Esophagus muscularis mucosa (tissue), 4 donors: Measurements from ENCODE around the gene C1QTNF1. TPM values are rescaled to one million over a fixed set of nuclear protein-coding genes. Genes with fewer than 3 reads are reported as not detected.

Source experiments
- DNase-seq: peaks from one replicate; pipeline ENCODE4 v3.0.0-alpha.2; 2017; ENCODE audit errors: extremely low spot score
- H3K27ac ChIP-seq, 4 donors: fragments of 200-600 bp; sonication (generic); replicated peaks in 1 of 4; 1 replicate in 3 of 4; 2 replicates in 1 of 4; pipeline ENCODE4 v1.5.1; 2016 to 2019; ENCODE audit warnings: mild to moderate bottlenecking in 1 of 4
- H3K27me3 ChIP-seq, 4 donors: fragments of 200-600 bp; sonication (generic); one replicate each; pipeline versions ENCODE4 v1.5.1 to v1.6.0; 2016 to 2019
- H3K36me3 ChIP-seq, 4 donors: fragments of 200-600 bp; sonication (generic); one replicate each; pipeline ENCODE4 v1.5.1; 2016 to 2019
- H3K4me1 ChIP-seq, 4 donors: fragments of 200-600 bp; sonication (generic); one replicate each; pipeline ENCODE4 v1.5.1; 2016 to 2019
- H3K4me3 ChIP-seq, 4 donors: fragments of 200-600 bp; sonication (generic); 1 replicate in 2 of 4; 2 replicates in 2 of 4; pipeline ENCODE4 v1.5.1; 2016 to 2019; ENCODE audit warnings: mild to moderate bottlenecking in 4 of 4, moderate library complexity in 1 of 4
- H3K9me3 ChIP-seq, 4 donors: fragments of 200-600 bp; sonication (generic); 1 replicate in 3 of 4; 2 replicates in 1 of 4; pipeline ENCODE4 v1.5.1; 2016 to 2019
- EP300 ChIP-seq: sonication (generic); formaldehyde crosslinking; IDR thresholded peaks from one replicate; pipeline ENCODE4 v1.6.1; 2017; ENCODE audit warnings: antibody characterized with exemption
- POLR2A ChIP-seq: fragments of 450-650 bp; IDR thresholded peaks from one replicate; pipeline ENCODE4 v1.6.1; 2017; ENCODE audit warnings: antibody characterized with exemption, moderate library complexity, mild to moderate bottlenecking, low read depth
- POLR2AphosphoS5 ChIP-seq, 2 donors: sonication (generic); formaldehyde crosslinking; IDR thresholded peaks; one replicate each; pipeline ENCODE4 v1.6.1; 2017; ENCODE audit warnings: antibody characterized with exemption in 2 of 2
- WGBS: methylation state at CpG from one replicate; pipeline ENCODE4 v1.1.5; 2018; 5-methylcytosine and 5-hydroxymethylcytosine counted together
- intact Hi-C: fragments of 100-400 bp; cut with DNase I; formaldehyde crosslinking; loops from one replicate; pipeline ENCODE4 v1.15.1; 2023
- total RNA-seq, 4 donors: library from RNA; depleted of rRNA; stranded (reverse); fragments of >200 nt; gene quantifications; one replicate each; pipeline versions ENCODE4 v1.1.0 to v1.2.1, GENCODE V29; 2016
- TF ChIP-seq, protein P1 (sequence below), 3 experiments: fragments of 200-600 bp in 2 of 3; fragments of 450-650 bp in 1 of 3; sonication (generic) in 2 of 3; IDR thresholded peaks; one replicate each; pipeline ENCODE4 v1.5.1; 2017 to 2019; ENCODE audit warnings: antibody characterized with exemption in 3 of 3, mild to moderate bottlenecking in 2 of 3, moderate library complexity in 1 of 3

Gene C1QTNF1
- total RNA-seq, 4 donors from 2014 or later = 31.1 to 115 (median 70.4) TPM

- peaks cover 0 to 63% (median 0%) of the 10 kb centered on the region in 4 donors for H3K27me3 ChIP-seq
- no peak overlapping the region for H3K27ac ChIP-seq
- WGBS = 85% methylated on average over 4 of the region's 10 CpGs
- no peaks in the 10 kb centered on the region for H3K9me3 ChIP-seq
- peaks cover 0 to 17% (median 11%) of the 10 kb centered on the region in 4 donors for H3K4me1 ChIP-seq
- intact Hi-C loops = no loop called here
- H3K36me3 ChIP-seq = peaks cover 0 to 19% (median 13%) of the 10 kb centered on the region in 4 donors
- no peak overlapping the region for H3K4me3 ChIP-seq
- no peak for TF ChIP-seq POLR2A
- no peak for TF ChIP-seq EP300
- no peak for TF ChIP-seq POLR2AphosphoS5 (IDR thresholded peaks at IDR 0.05)
- TF ChIP-seq, protein P1, sequence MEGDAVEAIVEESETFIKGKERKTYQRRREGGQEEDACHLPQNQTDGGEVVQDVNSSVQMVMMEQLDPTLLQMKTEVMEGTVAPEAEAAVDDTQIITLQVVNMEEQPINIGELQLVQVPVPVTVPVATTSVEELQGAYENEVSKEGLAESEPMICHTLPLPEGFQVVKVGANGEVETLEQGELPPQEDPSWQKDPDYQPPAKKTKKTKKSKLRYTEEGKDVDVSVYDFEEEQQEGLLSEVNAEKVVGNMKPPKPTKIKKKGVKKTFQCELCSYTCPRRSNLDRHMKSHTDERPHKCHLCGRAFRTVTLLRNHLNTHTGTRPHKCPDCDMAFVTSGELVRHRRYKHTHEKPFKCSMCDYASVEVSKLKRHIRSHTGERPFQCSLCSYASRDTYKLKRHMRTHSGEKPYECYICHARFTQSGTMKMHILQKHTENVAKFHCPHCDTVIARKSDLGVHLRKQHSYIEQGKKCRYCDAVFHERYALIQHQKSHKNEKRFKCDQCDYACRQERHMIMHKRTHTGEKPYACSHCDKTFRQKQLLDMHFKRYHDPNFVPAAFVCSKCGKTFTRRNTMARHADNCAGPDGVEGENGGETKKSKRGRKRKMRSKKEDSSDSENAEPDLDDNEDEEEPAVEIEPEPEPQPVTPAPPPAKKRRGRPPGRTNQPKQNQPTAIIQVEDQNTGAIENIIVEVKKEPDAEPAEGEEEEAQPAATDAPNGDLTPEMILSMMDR (IDR thresholded peaks at IDR 0.05) = no peak
- no peak for DNase-seq
Measured at GRCh38 chr17:79091226-79091670, 67.3 kb downstream of the C1QTNF1 start.

DNA sequence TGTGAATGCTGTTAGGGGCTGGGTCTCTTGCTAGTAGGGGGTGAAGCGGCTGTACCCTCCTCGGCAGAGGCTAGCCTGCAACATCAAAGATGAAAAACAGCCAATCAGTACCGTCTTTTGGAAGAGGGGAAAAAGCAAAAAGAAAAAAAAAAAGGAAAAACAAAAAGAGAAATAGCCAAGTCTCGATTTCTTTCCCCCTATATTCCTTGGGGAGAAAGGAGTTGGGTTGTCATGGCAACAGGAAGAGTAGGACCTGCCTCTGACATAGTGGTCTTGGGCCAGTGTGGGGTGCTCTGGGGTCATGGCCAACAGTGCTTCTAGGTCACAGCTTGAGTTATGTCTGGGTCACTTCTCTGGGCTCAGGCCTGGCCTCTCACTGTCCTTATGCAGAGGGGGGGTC, 68.6 kb downstream of the C1QTNF1 start:
- Histone ChIP-seq H3K4me3 (no peak overlapping the region), H3K27me3 (peaks cover 0 to 76% (median 8%) of the 10 kb centered on the region in 4 donors), H3K4me1 (peaks cover 0 to 24% (median 15%) of the 10 kb centered on the region in 4 donors), H3K36me3 (peaks cover 0 to 6% (median 0%) of the 10 kb centered on the region in 4 donors), H3K27ac (no peak overlapping the region), H3K9me3 (no peaks in the 10 kb centered on the region)
- intact Hi-C loops = no loop called here
- 69% methylated on average over 4 of the region's 4 CpGs for WGBS
- TF ChIP-seq EP300 = no peak
- DNase-seq = no peak

DNA sequence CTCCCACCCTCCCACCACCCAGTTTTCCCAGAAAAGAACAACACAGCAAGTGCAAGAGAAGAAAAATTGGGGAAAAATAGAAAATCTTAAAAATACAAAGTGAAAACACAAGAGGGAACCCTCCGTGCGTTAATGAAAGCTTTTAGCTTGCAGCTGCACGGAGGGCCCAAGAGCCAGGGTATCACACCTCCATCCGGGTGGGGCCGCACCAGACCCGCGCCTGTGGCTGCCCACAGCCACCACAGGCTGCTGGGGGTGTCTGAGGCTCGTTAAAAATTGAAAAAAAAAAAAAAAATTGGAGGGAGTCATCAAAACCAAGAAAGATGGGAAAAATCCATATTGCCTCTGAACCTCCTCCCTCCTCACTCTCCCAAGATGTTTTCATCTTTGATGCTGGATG, 69.3 kb downstream of the C1QTNF1 start:
- Histone ChIP-seq H3K36me3 (peaks cover 0 to 3% (median 0%) of the 10 kb centered on the region in 4 donors), H3K4me1 (peaks cover 0 to 29% (median 16%) of the 10 kb centered on the region in 4 donors), H3K9me3 (no peaks in the 10 kb centered on the region), H3K27ac (no peak overlapping the region), H3K27me3 (peaks cover 0 to 83% (median 15%) of the 10 kb centered on the region in 4 donors), H3K4me3 (no peak overlapping the region)
- intact Hi-C loops = no loop called here
- TF ChIP-seq POLR2A = no peak
- TF ChIP-seq, protein P1 (IDR thresholded peaks at IDR 0.05) = no peak
- 63% methylated on average over 8 of the region's 8 CpGs for WGBS
- no peak for DNase-seq

DNA sequence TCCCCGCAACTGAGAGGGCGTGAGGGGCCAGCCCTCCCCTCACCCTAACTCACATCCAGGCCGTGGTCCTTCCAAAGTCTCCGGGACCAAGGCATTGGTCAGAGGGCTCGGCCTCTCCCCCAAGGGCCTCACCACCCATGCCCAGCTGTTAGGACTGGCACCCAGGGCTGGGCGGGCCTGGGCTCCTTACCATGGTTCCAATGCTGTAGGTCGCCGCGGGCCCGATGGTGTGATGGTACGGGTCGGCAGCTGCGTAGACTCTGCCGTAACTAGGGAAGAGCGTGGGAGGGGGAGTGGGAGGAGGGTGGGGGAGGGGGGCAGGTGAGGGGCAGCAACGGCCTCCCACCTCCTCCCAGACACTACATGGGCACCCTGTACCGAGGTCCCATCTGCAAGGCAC, 70.3 kb downstream of the C1QTNF1 start:
- 80% methylated on average over 11 of the region's 17 CpGs for WGBS
- TF ChIP-seq EP300 = no peak
- TF ChIP-seq POLR2A = no peak
- TF ChIP-seq, protein P1 (IDR thresholded peaks at IDR 0.05) = no peak
- TF ChIP-seq POLR2AphosphoS5 (IDR thresholded peaks at IDR 0.05) = no peak
- Histone ChIP-seq H3K27ac (no peak overlapping the region), H3K36me3 (no peaks in the 10 kb centered on the region), H3K27me3 (peaks cover 0 to 93% (median 15%) of the 10 kb centered on the region in 4 donors), H3K4me1 (peaks cover 0 to 31% (median 16%) of the 10 kb centered on the region in 4 donors), H3K9me3 (no peaks in the 10 kb centered on the region), H3K4me3 (no peak overlapping the region)
- no peak for DNase-seq
- intact Hi-C loops = no loop called here

GRCh38 chr17:79095345-79096055, 71.5 kb downstream of the C1QTNF1 start:
- WGBS = 90% methylated on average over 9 of the region's 15 CpGs
- no peaks in the 10 kb centered on the region for H3K9me3 ChIP-seq
- peaks cover 0 to 23% (median 11%) of the 10 kb centered on the region in 4 donors for H3K4me1 ChIP-seq
- H3K36me3 ChIP-seq = no peaks in the 10 kb centered on the region
- no peak overlapping the region for H3K27ac ChIP-seq
- DNase-seq = no peak
- peaks cover 0 to 100% (median 15%) of the 10 kb centered on the region in 4 donors for H3K27me3 ChIP-seq
- no peak overlapping the region for H3K4me3 ChIP-seq
- intact Hi-C loops = no loop called here
- TF ChIP-seq, protein P1 (IDR thresholded peaks at IDR 0.05) = no peak
- TF ChIP-seq POLR2A (no peak), POLR2AphosphoS5 (IDR thresholded peaks at IDR 0.05) (no peak), EP300 (no peak)
